ENCODE measurements around the gene FAM120AOS.
"Not testable (repeated sequence)": the region's sequence is repeated elsewhere in the genome, so short reads cannot be mapped to it uniquely, and the experiment has no call there.

DNA sequence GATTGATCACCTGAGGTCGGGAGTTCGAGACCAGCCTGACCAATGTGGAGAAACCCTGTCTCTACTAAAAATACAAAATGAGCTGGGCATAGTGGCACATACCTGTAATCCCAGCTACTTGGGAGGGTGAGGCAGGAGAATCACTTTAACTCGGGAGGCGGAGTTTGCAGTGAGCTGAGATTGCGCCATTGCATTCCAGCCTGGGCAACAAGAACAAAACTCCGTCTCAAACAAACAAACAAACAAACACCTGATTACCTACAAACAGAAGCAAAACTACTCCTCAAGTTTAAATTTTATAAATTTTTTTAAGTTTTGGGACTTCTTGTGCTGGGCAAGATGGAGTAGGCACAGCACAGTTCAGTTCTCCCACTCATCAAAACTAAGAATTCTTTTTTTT, 14.1 kb downstream of the FAM120AOS start:
- TF ChIP-seq, protein P1, sequence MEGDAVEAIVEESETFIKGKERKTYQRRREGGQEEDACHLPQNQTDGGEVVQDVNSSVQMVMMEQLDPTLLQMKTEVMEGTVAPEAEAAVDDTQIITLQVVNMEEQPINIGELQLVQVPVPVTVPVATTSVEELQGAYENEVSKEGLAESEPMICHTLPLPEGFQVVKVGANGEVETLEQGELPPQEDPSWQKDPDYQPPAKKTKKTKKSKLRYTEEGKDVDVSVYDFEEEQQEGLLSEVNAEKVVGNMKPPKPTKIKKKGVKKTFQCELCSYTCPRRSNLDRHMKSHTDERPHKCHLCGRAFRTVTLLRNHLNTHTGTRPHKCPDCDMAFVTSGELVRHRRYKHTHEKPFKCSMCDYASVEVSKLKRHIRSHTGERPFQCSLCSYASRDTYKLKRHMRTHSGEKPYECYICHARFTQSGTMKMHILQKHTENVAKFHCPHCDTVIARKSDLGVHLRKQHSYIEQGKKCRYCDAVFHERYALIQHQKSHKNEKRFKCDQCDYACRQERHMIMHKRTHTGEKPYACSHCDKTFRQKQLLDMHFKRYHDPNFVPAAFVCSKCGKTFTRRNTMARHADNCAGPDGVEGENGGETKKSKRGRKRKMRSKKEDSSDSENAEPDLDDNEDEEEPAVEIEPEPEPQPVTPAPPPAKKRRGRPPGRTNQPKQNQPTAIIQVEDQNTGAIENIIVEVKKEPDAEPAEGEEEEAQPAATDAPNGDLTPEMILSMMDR (IDR thresholded peaks at IDR 0.05; ENCODE audit: insufficient read depth, low read length, poor library complexity, severe bottlenecking), result not testable (repeated sequence)
- not testable (repeated sequence) for TF ChIP-seq EZH2phosphoT487 (conservative IDR thresholded peaks at IDR 0.05; ENCODE audit: low read length)
